ENCODE results near the gene DOCK2. TPM values are rescaled to one million over a fixed set of nuclear protein-coding genes. Genes with fewer than 3 reads are reported as not detected.

Gene DOCK2
- total and polyA plus RNA-seq, 2 of the 8 experiments (the other 6 are each of a cell fraction or from before 2014, with no cell fraction given) = 3.9 to 5.7 TPM

GRCh38 chr5:169701910-169702451, 64.9 kb downstream of the DOCK2 start:
- no peak overlapping the region for H3K4ac ChIP-seq (replicated peaks; ENCODE audit: insufficient read length, low read depth, low read length)
- no peaks in the 10 kb centered on the region for H3K27me3 ChIP-seq (replicated peaks in 1 of 4; ENCODE audit: control insufficient read depth in 3 of 4, extremely low read depth in 1 of 4, insufficient read depth in 3 of 4, low read length in 3 of 4)
- no peak overlapping the region for H4K91ac ChIP-seq (replicated peaks; ENCODE audit: insufficient read length, low read length)
- H3K79me1 ChIP-seq (ENCODE audit: low read depth, low read length) = no peaks in the 10 kb centered on the region
- no peak overlapping the region for H3K4me2 ChIP-seq (ENCODE audit: insufficient read depth in 1 of 2, low read depth in 2 of 2, low read length in 2 of 2)
- no peak overlapping the region for H2BK120ac ChIP-seq (replicated peaks; ENCODE audit: low read depth, low read length)
- no peak overlapping the region for H3K14ac ChIP-seq (ENCODE audit: insufficient read length)
- no peak overlapping the region for H3K23ac ChIP-seq (ENCODE audit: insufficient read length)
- H4K5ac ChIP-seq (ENCODE audit: insufficient read length, low read depth, low read length) = no peak overlapping the region
- H3K36me3 ChIP-seq (ENCODE audit: control insufficient read depth in 2 of 4, insufficient read depth in 4 of 4, low read length in 3 of 4) = no peaks in the 10 kb centered on the region
- no peak overlapping the region for H3K18ac ChIP-seq (ENCODE audit: extremely low read depth, low read length)
- no peak overlapping the region for H3K27ac ChIP-seq (ENCODE audit: low read depth, low read length)
- ChIA-PET CTCF (ENCODE audit: partially characterized antibody) (interaction anchor here (0.7 to 6.5 kb wide), 33 partner anchors 9 to 483 kb away, joined by 3 to 40 read pairs (median 4); partner anchors contain the start of gene INSYN2B), POLR2A (ENCODE audit: partially characterized antibody) (no interaction called here)
- no peak overlapping the region for H3K56ac ChIP-seq (replicated peaks; ENCODE audit: insufficient read length, low read depth, low read length)
- no peak overlapping the region for H2BK15ac ChIP-seq (ENCODE audit: low read length)
- TF ChIP-seq SRF (IDR thresholded peaks at IDR 0.05; ENCODE audit: low read depth, low read length) = no peak
- TF ChIP-seq RAD21 (IDR thresholded peaks at IDR 0.05 in 1 of 2, conservative IDR thresholded peaks at IDR 0.05 in 1 of 2; ENCODE audit: low read depth in 2 of 2, low read length in 2 of 2) = peak; percentile 66 to 74
- TF ChIP-seq CTCF (IDR thresholded peaks at IDR 0.05; ENCODE audit: control extremely low read depth in 1 of 3, insufficient read depth in 1 of 3, low read depth in 1 of 3, low read length in 3 of 3) = peak in 2 of 3 experiments; percentile 31 to 54; a peak in 2 of 4 replicates
- WGBS, 2 experiments (ENCODE audit: extremely low coverage in 1 of 2, insufficient coverage in 1 of 2, insufficient read length in 1 of 2, insufficient replicate concordance in 2 of 2, low coverage in 1 of 2, low lambda C conversion rate in 2 of 2, missing lambda C conversion rate in 1 of 2) = 83% methylated on average over 8 of the region's 8 CpGs; no CpG with 5 or more reads in 1 of the 2 experiments
- no peaks in the 10 kb centered on the region for H3K23me2 ChIP-seq (ENCODE audit: low read depth, low read length)
- DNase-seq (ENCODE audit: low read depth in 1 of 2, low spot score in 2 of 2) (no peak), FAIRE-seq (no peak)
- no peaks in the 10 kb centered on the region; a peak in 1 of 4 replicates for H3K9me3 ChIP-seq (ENCODE audit: insufficient read depth in 2 of 2, low read depth in 1 of 2, low read length in 1 of 2)
- no peak overlapping the region for H2BK20ac ChIP-seq (ENCODE audit: low read length)
- H2AK5ac ChIP-seq (ENCODE audit: low read depth, low read length) = no peak overlapping the region
- H2AFZ ChIP-seq (ENCODE audit: low read length) = no peak overlapping the region
- H2BK5ac ChIP-seq (ENCODE audit: low read depth, low read length) = no peak overlapping the region
- no peak overlapping the region for H3K9ac ChIP-seq (replicated peaks in 1 of 4; ENCODE audit: extremely low read depth in 1 of 4, low read depth in 3 of 4, low read length in 3 of 4)
- no peak overlapping the region for H3K4me3 ChIP-seq (ENCODE audit: extremely low read depth in 1 of 4, insufficient read depth in 2 of 4, low read depth in 3 of 4, low read length in 4 of 4)
- H4K8ac ChIP-seq (ENCODE audit: extremely low read depth, insufficient read depth, low read length) = no peak overlapping the region
- H2BK12ac ChIP-seq (ENCODE audit: low read depth, low read length) = no peak overlapping the region
- no peaks in the 10 kb centered on the region for H3K79me2 ChIP-seq (ENCODE audit: control insufficient read depth in 1 of 2, insufficient read depth in 2 of 2, low read length in 2 of 2)
- no peaks in the 10 kb centered on the region for H4K20me1 ChIP-seq (replicated peaks in 1 of 2; ENCODE audit: control insufficient read depth in 1 of 2, insufficient read depth in 2 of 2, low read length in 2 of 2)
- no peaks in the 10 kb centered on the region for H3K4me1 ChIP-seq (replicated peaks in 1 of 4; ENCODE audit: control insufficient read depth in 3 of 4, insufficient read depth in 4 of 4, low read length in 3 of 4)
